ENCODE measurements around the gene LMF1.

The LMF1 gene

GRCh38 chr16:978403-978802, 7.6 kb upstream of the LMF1 start:
- Histone ChIP-seq H3K36me3 (ENCODE audit: insufficient read depth, low read length) (no peaks in the 10 kb centered on the region), H3K4me3 (ENCODE audit: low read length) (no peak overlapping the region), H3K27me3 (ENCODE audit: insufficient read depth, low read length) (peaks cover 11% of the 10 kb centered on the region), H2AFZ (ENCODE audit: low read depth, low read length) (no peak overlapping the region), H3K4me1 (ENCODE audit: insufficient read depth, low read length) (peaks cover 36% of the 10 kb centered on the region), H3K9me3 (ENCODE audit: low read length) (no peaks in the 10 kb centered on the region)

- peaks cover 31% of the 10 kb centered on the region for H3K4me1 ChIP-seq (ENCODE audit: insufficient read depth, low read length)
- H3K4me3 ChIP-seq (ENCODE audit: low read length) = no peak overlapping the region
- H3K36me3 ChIP-seq (ENCODE audit: insufficient read depth, low read length) = no peaks in the 10 kb centered on the region
- H2AFZ ChIP-seq (ENCODE audit: low read depth, low read length) = no peak overlapping the region
- H3K9me3 ChIP-seq (ENCODE audit: low read length) = no peaks in the 10 kb centered on the region
- peaks cover 9% of the 10 kb centered on the region for H3K27me3 ChIP-seq (ENCODE audit: insufficient read depth, low read length)
These were observed 7.1 kb upstream of the LMF1 start for GRCh38 chr16:977896-978295.

GRCh38 chr16:977081-977701, 6.4 kb upstream of the LMF1 start:
- H3K36me3 ChIP-seq (ENCODE audit: insufficient read depth, low read length) = no peaks in the 10 kb centered on the region
- H3K4me1 ChIP-seq (ENCODE audit: insufficient read depth, low read length) = peaks cover 29% of the 10 kb centered on the region
- peaks cover 2% of the 10 kb centered on the region for H3K27me3 ChIP-seq (ENCODE audit: insufficient read depth, low read length)
- H3K4me3 ChIP-seq (ENCODE audit: low read length) = no peak overlapping the region
- no peaks in the 10 kb centered on the region for H3K9me3 ChIP-seq (ENCODE audit: low read length)
- H2AFZ ChIP-seq (ENCODE audit: low read depth, low read length) = no peak overlapping the region

GRCh38 chr16:976389-976931, 5.7 kb upstream of the LMF1 start:
- peaks cover 29% of the 10 kb centered on the region for H3K4me1 ChIP-seq (ENCODE audit: insufficient read depth, low read length)
- H3K4me3 ChIP-seq (ENCODE audit: low read length) = no peak overlapping the region
- no peaks in the 10 kb centered on the region for H3K9me3 ChIP-seq (ENCODE audit: low read length)
- no peak overlapping the region for H2AFZ ChIP-seq (ENCODE audit: low read depth, low read length)
- no peaks in the 10 kb centered on the region for H3K36me3 ChIP-seq (ENCODE audit: insufficient read depth, low read length)
- H3K27me3 ChIP-seq (ENCODE audit: insufficient read depth, low read length) = no peaks in the 10 kb centered on the region

- H3K36me3 ChIP-seq (ENCODE audit: insufficient read depth, low read length) = no peaks in the 10 kb centered on the region
- no peaks in the 10 kb centered on the region for H3K9me3 ChIP-seq (ENCODE audit: low read length)
- no peak overlapping the region for H2AFZ ChIP-seq (ENCODE audit: low read depth, low read length)
- H3K4me3 ChIP-seq (ENCODE audit: low read length) = no peak overlapping the region
- no peaks in the 10 kb centered on the region for H3K27me3 ChIP-seq (ENCODE audit: insufficient read depth, low read length)
- H3K4me1 ChIP-seq (ENCODE audit: insufficient read depth, low read length) = peaks cover 26% of the 10 kb centered on the region
These were observed 4.5 kb upstream of the LMF1 start for GRCh38 chr16:975291-975690.

- H2AFZ ChIP-seq (ENCODE audit: low read depth, low read length) = no peak overlapping the region
- H3K4me3 ChIP-seq (ENCODE audit: low read length) = no peak overlapping the region
- peaks cover 28% of the 10 kb centered on the region for H3K4me1 ChIP-seq (ENCODE audit: insufficient read depth, low read length)
- H3K9me3 ChIP-seq (ENCODE audit: low read length) = no peaks in the 10 kb centered on the region
- no peaks in the 10 kb centered on the region for H3K27me3 ChIP-seq (ENCODE audit: insufficient read depth, low read length)
- no peaks in the 10 kb centered on the region for H3K36me3 ChIP-seq (ENCODE audit: insufficient read depth, low read length)
These were observed 4.0 kb upstream of the LMF1 start for GRCh38 chr16:974611-975261.

- H3K4me3 ChIP-seq (ENCODE audit: low read length) = no peak overlapping the region
- H3K9me3 ChIP-seq (ENCODE audit: low read length) = no peaks in the 10 kb centered on the region
- no peaks in the 10 kb centered on the region for H3K27me3 ChIP-seq (ENCODE audit: insufficient read depth, low read length)
- peaks cover 34% of the 10 kb centered on the region for H3K4me1 ChIP-seq (ENCODE audit: insufficient read depth, low read length)
- no peak overlapping the region for H2AFZ ChIP-seq (ENCODE audit: low read depth, low read length)
- H3K36me3 ChIP-seq (ENCODE audit: insufficient read depth, low read length) = no peaks in the 10 kb centered on the region
These were observed 3.3 kb upstream of the LMF1 start for GRCh38 chr16:974001-974601.

- Histone ChIP-seq H3K27me3 (ENCODE audit: insufficient read depth, low read length) (no peaks in the 10 kb centered on the region), H3K4me1 (ENCODE audit: insufficient read depth, low read length) (peaks cover 33% of the 10 kb centered on the region), H3K9me3 (ENCODE audit: low read length) (no peaks in the 10 kb centered on the region), H3K36me3 (ENCODE audit: insufficient read depth, low read length) (no peaks in the 10 kb centered on the region), H2AFZ (ENCODE audit: low read depth, low read length) (no peak overlapping the region), H3K4me3 (ENCODE audit: low read length) (no peak overlapping the region)
These were observed 2.6 kb upstream of the LMF1 start for GRCh38 chr16:973366-973765.

- no peaks in the 10 kb centered on the region for H3K27me3 ChIP-seq (ENCODE audit: insufficient read depth, low read length)
These were observed 1.7 kb upstream of the LMF1 start for GRCh38 chr16:972316-973002.

GRCh38 chr16:971981-972315, 1.2 kb upstream of the LMF1 start:
- no peak overlapping the region for H3K4me3 ChIP-seq (ENCODE audit: low read length)
- no peaks in the 10 kb centered on the region for H3K36me3 ChIP-seq (ENCODE audit: insufficient read depth, low read length)
- H2AFZ ChIP-seq (ENCODE audit: low read depth, low read length) = no peak overlapping the region
- no peaks in the 10 kb centered on the region for H3K27me3 ChIP-seq (ENCODE audit: insufficient read depth, low read length)
- H3K9me3 ChIP-seq (ENCODE audit: low read length) = peaks cover 6% of the 10 kb centered on the region
- H3K4me1 ChIP-seq (ENCODE audit: insufficient read depth, low read length) = peaks cover 26% of the 10 kb centered on the region

More at GRCh38 chr16:972316-973002, 1.7 kb upstream of the LMF1 start:
- Histone ChIP-seq H2AFZ (ENCODE audit: low read depth, low read length) (no peak overlapping the region), H3K9me3 (ENCODE audit: low read length) (peaks cover 2% of the 10 kb centered on the region), H3K4me3 (ENCODE audit: low read length) (no peak overlapping the region), H3K36me3 (ENCODE audit: insufficient read depth, low read length) (no peaks in the 10 kb centered on the region), H3K4me1 (ENCODE audit: insufficient read depth, low read length) (peaks cover 29% of the 10 kb centered on the region)

- Histone ChIP-seq H3K27me3 (ENCODE audit: insufficient read depth, low read length) (no peaks in the 10 kb centered on the region), H3K9me3 (ENCODE audit: low read length) (peaks cover 10% of the 10 kb centered on the region), H3K36me3 (ENCODE audit: insufficient read depth, low read length) (no peaks in the 10 kb centered on the region), H3K4me1 (ENCODE audit: insufficient read depth, low read length) (peaks cover 23% of the 10 kb centered on the region), H3K4me3 (ENCODE audit: low read length) (no peak overlapping the region), H2AFZ (ENCODE audit: low read depth, low read length) (no peak overlapping the region)
These were observed 760 bp upstream of the LMF1 start for GRCh38 chr16:971582-971905.

- Histone ChIP-seq H3K4me1 (ENCODE audit: insufficient read depth, low read length) (peaks cover 23% of the 10 kb centered on the region), H2AFZ (ENCODE audit: low read depth, low read length) (peak overlapping the region; percentile 92), H3K4me3 (ENCODE audit: low read length) (peak overlapping the region; percentile 81), H3K27me3 (ENCODE audit: insufficient read depth, low read length) (no peaks in the 10 kb centered on the region), H3K36me3 (ENCODE audit: insufficient read depth, low read length) (no peaks in the 10 kb centered on the region), H3K9me3 (ENCODE audit: low read length) (peaks cover 20% of the 10 kb centered on the region)
These were observed 408 bp downstream of the LMF1 start for GRCh38 chr16:970386-970765.
